Measurements from ENCODE around the gene RAD51B. TPM values are rescaled to one million over a fixed set of nuclear protein-coding genes. Genes with fewer than 3 reads are reported as not detected.

RAD51B gene
- total RNA-seq, 1 donor from 2014 or later: 26.1 TPM

GRCh38 chr14:67944605-67945004, 125.0 kb downstream of the RAD51B start:
- no peaks in the 10 kb centered on the region for H3K36me3 Mint-ChIP-seq (ENCODE audit: low read depth)
- no peak overlapping the region for H3K27ac Mint-ChIP-seq
- no peak overlapping the region for H3K4me3 Mint-ChIP-seq
- no peaks in the 10 kb centered on the region for H3K9me3 Mint-ChIP-seq
- DNase-seq (ENCODE audit: low spot score): no peak
- intact Hi-C loops (cut with micrococcal nuclease): loop anchor here (1.0 to 10.0 kb wide), 5 partner anchors 288 to 900 kb away; no protein-coding TSS in a partner anchor
- H3K27me3 Mint-ChIP-seq (ENCODE audit: insufficient read depth): no peaks in the 10 kb centered on the region
- H3K4me1 Mint-ChIP-seq (ENCODE audit: low read depth): no peaks in the 10 kb centered on the region

GRCh38 chr14:67949771-67950170, 130.2 kb downstream of the RAD51B start:
- Mint-ChIP-seq H3K4me3 (no peak overlapping the region), H3K27me3 (ENCODE audit: insufficient read depth) (no peaks in the 10 kb centered on the region), H3K9me3 (no peaks in the 10 kb centered on the region), H3K4me1 (ENCODE audit: low read depth) (no peaks in the 10 kb centered on the region), H3K27ac (no peak overlapping the region), H3K36me3 (ENCODE audit: low read depth) (no peaks in the 10 kb centered on the region)
- intact Hi-C loops (cut with micrococcal nuclease): loop anchor here (10.0 kb wide), 1 partner anchor 455 kb away; no protein-coding TSS in a partner anchor
- DNase-seq (ENCODE audit: low spot score): no peak

DNA sequence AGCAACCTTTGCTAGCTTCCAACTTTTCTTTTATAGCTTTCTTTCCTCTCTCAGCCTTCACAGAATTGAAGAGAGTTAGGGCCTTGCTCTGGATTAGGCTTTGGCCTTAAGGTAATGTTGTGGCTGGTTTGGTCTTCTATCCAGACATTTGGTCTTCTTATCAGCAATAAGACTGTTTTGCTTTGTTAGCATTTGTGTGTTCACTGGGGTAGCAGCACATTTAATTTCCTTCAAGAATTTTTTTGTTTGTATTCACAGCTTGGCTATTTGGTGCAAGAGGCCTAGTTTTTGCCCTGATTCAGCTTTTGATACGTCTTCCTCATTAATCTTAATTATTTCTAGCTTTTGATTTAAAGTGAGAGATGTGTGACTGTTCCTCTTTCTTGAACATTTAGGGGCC, 130.8 kb downstream of the RAD51B start:
- H3K4me1 Mint-ChIP-seq (ENCODE audit: low read depth): no peaks in the 10 kb centered on the region

DNA sequence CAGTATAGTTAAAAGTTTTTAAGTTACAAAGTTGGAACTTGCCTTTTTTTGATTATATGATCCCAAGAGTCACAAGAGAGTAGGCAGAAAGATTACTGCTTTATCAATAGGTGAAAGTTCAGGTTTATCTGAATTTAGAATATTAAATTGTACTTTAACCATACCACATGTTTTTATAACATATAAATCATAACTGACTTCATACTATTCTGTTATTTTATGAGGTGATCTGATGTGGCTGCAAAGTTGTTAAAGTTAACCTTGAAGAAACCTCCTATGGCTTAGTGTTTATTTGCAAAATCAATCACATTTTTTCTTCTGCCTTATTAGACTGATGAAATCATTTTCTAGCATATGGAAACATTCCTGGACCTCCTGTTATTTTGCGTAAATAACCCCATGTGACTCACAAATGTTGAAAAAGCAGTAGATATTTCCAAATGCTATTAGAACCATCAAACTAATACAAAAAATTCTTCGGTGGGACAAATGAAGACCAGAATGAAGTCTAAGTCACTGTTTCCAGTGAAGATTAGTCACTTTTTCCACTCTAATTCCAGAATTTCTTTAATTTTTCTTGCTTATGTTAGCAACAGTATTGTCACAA, 132.1 kb downstream of the RAD51B start:
- no peaks in the 10 kb centered on the region for H3K4me1 Mint-ChIP-seq (ENCODE audit: low read depth)
- H3K9me3 Mint-ChIP-seq: no peaks in the 10 kb centered on the region
- H3K36me3 Mint-ChIP-seq (ENCODE audit: low read depth): no peaks in the 10 kb centered on the region
- H3K4me3 Mint-ChIP-seq: no peak overlapping the region
- DNase-seq (ENCODE audit: low spot score): no peak
- intact Hi-C loops (cut with micrococcal nuclease): no loop called here
- no peak overlapping the region for H3K27ac Mint-ChIP-seq
- no peaks in the 10 kb centered on the region for H3K27me3 Mint-ChIP-seq (ENCODE audit: insufficient read depth)

More for the DNA sequence above, 130.8 kb downstream of the RAD51B start:
- DNase-seq (ENCODE audit: low spot score): no peak
- no peak overlapping the region for H3K27ac Mint-ChIP-seq
- no peaks in the 10 kb centered on the region for H3K9me3 Mint-ChIP-seq
- H3K4me3 Mint-ChIP-seq: no peak overlapping the region
- intact Hi-C loops (cut with micrococcal nuclease): no loop called here
- H3K27me3 Mint-ChIP-seq (ENCODE audit: insufficient read depth): no peaks in the 10 kb centered on the region
- no peaks in the 10 kb centered on the region for H3K36me3 Mint-ChIP-seq (ENCODE audit: low read depth)

DNA sequence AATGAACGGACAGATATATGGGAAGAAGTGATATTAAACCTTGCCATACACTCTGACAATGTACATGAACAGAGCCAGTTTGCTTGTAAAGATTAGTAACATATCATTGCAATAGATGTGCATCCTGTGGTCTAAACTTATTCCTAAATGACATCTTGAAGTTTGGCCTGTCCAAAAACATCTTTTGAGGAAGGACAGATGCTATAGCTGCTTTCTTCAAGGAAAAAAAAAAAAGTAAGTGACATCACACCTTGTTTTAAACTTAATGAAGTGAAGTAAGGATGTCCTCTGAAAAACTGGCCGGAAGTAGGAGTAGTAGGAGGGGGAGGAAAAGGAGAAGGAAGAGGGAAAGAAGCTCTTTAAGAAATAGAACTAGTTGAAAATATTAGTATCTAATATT, 132.8 kb downstream of the RAD51B start:
- Mint-ChIP-seq H3K4me3 (no peak overlapping the region), H3K36me3 (ENCODE audit: low read depth) (no peaks in the 10 kb centered on the region), H3K4me1 (ENCODE audit: low read depth) (no peaks in the 10 kb centered on the region), H3K27me3 (ENCODE audit: insufficient read depth) (no peaks in the 10 kb centered on the region), H3K27ac (no peak overlapping the region), H3K9me3 (no peaks in the 10 kb centered on the region)
- intact Hi-C loops (cut with micrococcal nuclease): no loop called here
- DNase-seq (ENCODE audit: low spot score): no peak

GRCh38 chr14:67952786-67953185, 133.2 kb downstream of the RAD51B start:
- intact Hi-C loops (cut with micrococcal nuclease): no loop called here
- no peak overlapping the region for H3K27ac Mint-ChIP-seq
- no peaks in the 10 kb centered on the region for H3K27me3 Mint-ChIP-seq (ENCODE audit: insufficient read depth)
- no peak for DNase-seq (ENCODE audit: low spot score)
- H3K9me3 Mint-ChIP-seq: no peaks in the 10 kb centered on the region
- no peak overlapping the region for H3K4me3 Mint-ChIP-seq
- no peaks in the 10 kb centered on the region for H3K36me3 Mint-ChIP-seq (ENCODE audit: low read depth)
- H3K4me1 Mint-ChIP-seq (ENCODE audit: low read depth): no peaks in the 10 kb centered on the region

DNA sequence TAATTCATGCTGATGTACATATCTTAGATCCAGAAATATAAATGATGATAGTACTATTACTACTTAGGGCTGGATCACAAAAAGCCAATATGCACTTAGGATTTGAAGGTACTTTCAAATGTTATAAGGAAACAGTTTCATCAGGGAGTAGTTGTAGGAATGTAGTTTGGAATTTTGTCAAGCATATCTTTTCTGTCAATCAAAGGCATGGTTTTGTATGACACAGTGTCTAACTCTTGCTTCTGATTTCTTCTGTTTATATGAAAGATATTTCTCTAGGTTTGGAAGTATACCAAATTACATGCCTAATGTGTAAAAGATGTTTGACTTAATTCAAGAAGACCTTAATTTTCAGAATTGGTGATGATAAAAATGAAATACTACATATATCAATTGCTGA, 135.7 kb downstream of the RAD51B start:
- intact Hi-C loops (cut with micrococcal nuclease): no loop called here
- H3K36me3 Mint-ChIP-seq (ENCODE audit: low read depth): no peaks in the 10 kb centered on the region
- DNase-seq (ENCODE audit: low spot score): no peak
- H3K27ac Mint-ChIP-seq: no peak overlapping the region
- no peaks in the 10 kb centered on the region for H3K27me3 Mint-ChIP-seq (ENCODE audit: insufficient read depth)
- H3K4me1 Mint-ChIP-seq (ENCODE audit: low read depth): no peaks in the 10 kb centered on the region
- no peak overlapping the region for H3K4me3 Mint-ChIP-seq
- no peaks in the 10 kb centered on the region for H3K9me3 Mint-ChIP-seq

GRCh38 chr14:67957946-67958345, 138.4 kb downstream of the RAD51B start:
- Mint-ChIP-seq H3K27me3 (ENCODE audit: insufficient read depth) (no peaks in the 10 kb centered on the region), H3K36me3 (ENCODE audit: low read depth) (no peaks in the 10 kb centered on the region), H3K9me3 (no peaks in the 10 kb centered on the region), H3K27ac (no peak overlapping the region), H3K4me1 (ENCODE audit: low read depth) (no peaks in the 10 kb centered on the region), H3K4me3 (no peak overlapping the region)
- DNase-seq (ENCODE audit: low spot score): no peak
- intact Hi-C loops (cut with micrococcal nuclease): no loop called here

DNA sequence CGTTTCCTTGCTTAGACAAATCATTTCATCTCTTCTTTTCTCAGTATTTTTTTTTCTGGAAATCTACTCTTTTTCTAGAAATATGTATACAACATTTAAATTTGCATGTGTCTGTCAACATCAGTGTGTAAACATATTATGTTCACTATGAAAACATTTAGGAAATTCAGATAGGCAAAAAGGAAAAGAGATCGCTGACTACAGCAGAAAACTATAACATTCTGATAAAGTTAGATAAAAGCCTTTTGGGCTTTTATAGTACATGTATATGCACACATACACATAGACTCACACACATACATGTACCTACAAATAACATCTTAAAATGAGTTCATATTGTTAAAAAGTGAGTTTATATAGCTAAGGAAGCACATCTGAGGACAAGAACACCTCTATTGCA, 142.1 kb downstream of the RAD51B start:
- no peaks in the 10 kb centered on the region for H3K9me3 Mint-ChIP-seq
- H3K27ac Mint-ChIP-seq: no peak overlapping the region
- H3K36me3 Mint-ChIP-seq (ENCODE audit: low read depth): peaks cover 1% of the 10 kb centered on the region
- intact Hi-C loops (cut with micrococcal nuclease): no loop called here
- DNase-seq (ENCODE audit: low spot score): no peak
- no peak overlapping the region for H3K4me3 Mint-ChIP-seq
- no peaks in the 10 kb centered on the region for H3K27me3 Mint-ChIP-seq (ENCODE audit: insufficient read depth)
- no peaks in the 10 kb centered on the region for H3K4me1 Mint-ChIP-seq (ENCODE audit: low read depth)

GRCh38 chr14:67962215-67962644, 142.7 kb downstream of the RAD51B start:
- Mint-ChIP-seq H3K27ac (no peak overlapping the region), H3K36me3 (ENCODE audit: low read depth) (peaks cover 1% of the 10 kb centered on the region), H3K27me3 (ENCODE audit: insufficient read depth) (no peaks in the 10 kb centered on the region), H3K9me3 (no peaks in the 10 kb centered on the region), H3K4me3 (no peak overlapping the region), H3K4me1 (ENCODE audit: low read depth) (no peaks in the 10 kb centered on the region)
- DNase-seq (ENCODE audit: low spot score): no peak
- intact Hi-C loops (cut with micrococcal nuclease): no loop called here

- Mint-ChIP-seq H3K9me3 (no peaks in the 10 kb centered on the region), H3K27ac (no peak overlapping the region), H3K36me3 (ENCODE audit: low read depth) (peaks cover 5% of the 10 kb centered on the region), H3K4me3 (no peak overlapping the region), H3K27me3 (ENCODE audit: insufficient read depth) (no peaks in the 10 kb centered on the region), H3K4me1 (ENCODE audit: low read depth) (no peaks in the 10 kb centered on the region)
- intact Hi-C loops (cut with micrococcal nuclease): no loop called here
- no peak for DNase-seq (ENCODE audit: low spot score)
Measured at GRCh38 chr14:67963545-67963944, 144.0 kb downstream of the RAD51B start.

DNA sequence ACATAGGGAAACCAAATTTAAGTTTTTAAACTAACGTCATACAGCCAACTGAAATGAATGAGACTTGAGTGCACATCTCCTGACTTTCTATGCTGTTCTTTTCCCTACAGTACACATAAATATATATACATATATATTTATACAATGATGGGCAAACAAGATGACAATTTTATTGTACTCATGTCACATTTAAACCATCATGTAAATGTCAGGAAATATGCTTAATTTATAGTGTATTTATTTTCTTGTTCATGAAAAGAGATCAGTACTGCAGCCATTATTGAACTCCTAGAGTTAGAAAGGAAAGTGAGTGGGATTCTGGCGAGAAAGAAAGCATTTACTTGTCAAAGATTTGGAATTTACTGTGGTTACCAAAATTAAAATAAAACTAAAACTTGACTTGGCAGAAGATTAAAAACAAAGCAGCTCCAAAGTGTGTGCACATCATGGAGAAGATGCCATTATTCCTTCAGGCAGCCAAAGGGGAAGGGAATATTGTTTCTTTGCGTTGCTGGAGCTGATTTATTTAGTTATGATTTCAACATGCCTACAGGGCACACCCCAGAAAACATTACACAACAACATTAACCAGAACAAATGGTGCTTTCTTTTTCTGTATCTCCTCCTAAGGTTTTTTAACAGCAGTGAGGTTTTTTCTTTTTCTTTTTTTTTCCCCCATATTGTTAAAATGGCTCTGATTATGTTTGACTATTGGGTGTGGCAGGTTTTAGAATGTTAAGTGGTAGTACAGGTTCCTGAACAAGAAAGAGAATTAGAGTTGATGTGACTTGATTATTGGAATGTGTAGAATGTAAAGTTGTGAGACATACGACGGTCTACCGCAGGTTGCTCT, 144.6 kb downstream of the RAD51B start:
- H3K36me3 Mint-ChIP-seq (ENCODE audit: low read depth): peaks cover 7% of the 10 kb centered on the region
- no peak overlapping the region for H3K27ac Mint-ChIP-seq
- no peaks in the 10 kb centered on the region for H3K9me3 Mint-ChIP-seq
- DNase-seq (ENCODE audit: low spot score): no peak
- no peak overlapping the region for H3K4me3 Mint-ChIP-seq
- intact Hi-C loops (cut with micrococcal nuclease): no loop called here
- H3K27me3 Mint-ChIP-seq (ENCODE audit: insufficient read depth): no peaks in the 10 kb centered on the region
- no peaks in the 10 kb centered on the region for H3K4me1 Mint-ChIP-seq (ENCODE audit: low read depth)

GRCh38 chr14:67965696-67966095, 146.1 kb downstream of the RAD51B start:
- intact Hi-C loops (cut with micrococcal nuclease): no loop called here
- DNase-seq (ENCODE audit: low spot score): no peak
- Mint-ChIP-seq H3K9me3 (no peaks in the 10 kb centered on the region), H3K27me3 (ENCODE audit: insufficient read depth) (no peaks in the 10 kb centered on the region), H3K27ac (no peak overlapping the region), H3K36me3 (ENCODE audit: low read depth) (peaks cover 7% of the 10 kb centered on the region), H3K4me3 (no peak overlapping the region), H3K4me1 (ENCODE audit: low read depth) (no peaks in the 10 kb centered on the region)
